G401 (cell line): Measurements from ENCODE around the gene CCDC24. TPM values are rescaled to one million over a fixed set of nuclear protein-coding genes. Genes with fewer than 3 reads are reported as not detected.
A peak's percentile ranks its signal among the peaks of the same experiment; 100 is the strongest.

Source experiments
- DNase-seq: peaks from one replicate; pipeline ENCODE4 v3.0.0-alpha.2; 2015; ENCODE audit warnings: low spot score
- in situ Hi-C: cut with HindIII; loops from 2 replicates; pipeline ENCODE4 v1.10.0; 2016; ENCODE audit warnings: low sequenced_read_pairs, mixed read lengths
- total RNA-seq: library from RNA; depleted of rRNA; stranded (reverse); fragments of >200 nt; shearing (Covaris generic); gene quantifications from 2 replicates; pipeline ENCODE4 v1.2.3, GENCODE V29; 2014

The CCDC24 gene
- total RNA-seq, 1 experiment from 2014 or later = 8.1 TPM

DNA sequence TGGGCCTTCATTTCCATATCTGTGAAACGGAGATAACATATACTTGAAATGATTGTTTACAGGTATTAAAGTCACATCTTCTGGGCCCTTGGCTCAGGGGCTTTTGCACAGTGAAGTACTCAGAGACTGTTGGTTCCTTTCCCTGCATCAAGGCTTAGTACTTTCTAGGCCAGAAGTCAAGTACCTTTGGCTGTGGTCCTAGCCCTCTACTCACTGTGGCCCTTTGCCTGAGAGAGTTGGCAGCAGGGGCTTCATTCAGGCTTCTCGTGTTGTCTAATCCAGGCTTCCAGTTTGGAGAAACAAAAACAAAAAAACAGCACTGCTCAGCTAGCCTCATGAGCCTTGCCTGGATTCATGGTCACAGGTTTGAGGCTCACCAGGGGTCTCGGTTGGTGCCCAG lies 29.7 kb upstream of the CCDC24 start:
- in situ Hi-C loops = no loop called here
- DNase-seq = no peak

- in situ Hi-C loops = no loop called here
- DNase-seq = no peak
These were observed 29.1 kb upstream of the CCDC24 start for GRCh38 chr1:43962324-43962723.

DNA sequence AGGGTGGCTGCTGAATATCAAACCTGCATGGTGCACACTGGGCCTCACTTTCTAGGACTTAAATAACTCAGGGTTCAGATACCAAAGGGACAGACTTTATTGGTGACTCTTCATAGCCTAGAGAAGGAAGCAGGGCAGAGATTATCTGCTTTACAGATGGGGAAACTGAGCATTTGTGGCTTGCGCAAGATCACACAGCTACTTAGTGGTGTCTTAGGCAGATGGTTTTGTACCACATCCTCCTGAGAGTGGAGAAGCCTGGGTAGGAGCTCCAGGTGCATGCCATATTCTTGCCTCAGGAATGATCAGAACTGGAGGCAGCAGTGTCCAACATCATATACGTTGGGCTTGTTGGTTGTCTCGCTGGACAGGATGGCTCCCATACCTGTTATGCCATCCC lies 28.4 kb upstream of the CCDC24 start:
- in situ Hi-C loops = no loop called here
- DNase-seq = no peak

- no peak for DNase-seq
These were observed 27.5 kb upstream of the CCDC24 start for GRCh38 chr1:43963890-43964289.

GRCh38 chr1:43965316-43965715 lies 26.1 kb upstream of the CCDC24 start:
- in situ Hi-C loops = no loop called here
- no peak for DNase-seq

More at GRCh38 chr1:43963890-43964289, 27.5 kb upstream of the CCDC24 start:
- in situ Hi-C loops = no loop called here

DNA sequence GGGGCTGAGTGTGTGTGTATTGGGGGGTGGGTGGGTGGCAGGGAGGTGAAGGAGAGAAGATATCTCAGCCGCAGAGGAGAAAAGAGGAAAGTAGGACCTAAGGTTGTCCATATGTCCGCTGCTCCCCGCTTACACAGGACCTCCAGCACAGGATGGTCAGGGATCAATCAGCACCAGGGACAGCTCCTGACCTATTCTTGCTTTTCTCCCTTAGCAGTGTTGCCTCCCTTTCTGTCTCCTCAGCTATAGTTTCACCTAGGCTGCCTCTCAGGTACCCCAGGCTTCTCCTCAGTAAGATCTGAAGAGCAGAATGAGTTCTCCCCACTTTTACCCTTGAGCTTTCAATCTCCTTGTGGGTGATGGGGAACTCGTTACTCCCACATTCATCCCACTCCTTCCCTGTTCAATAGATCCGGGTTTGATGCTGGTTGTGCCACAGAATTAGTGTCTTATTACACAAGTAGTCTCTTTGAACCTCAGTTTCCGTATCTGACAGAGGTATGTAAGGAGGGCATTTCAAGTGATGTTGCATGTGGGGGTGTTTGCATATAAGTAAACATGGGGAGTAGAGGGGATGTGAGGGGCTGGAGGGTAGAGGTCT lies 23.0 kb upstream of the CCDC24 start:
- in situ Hi-C loops = no loop called here

GRCh38 chr1:43969416-43969745 lies 22.0 kb upstream of the CCDC24 start:
- DNase-seq = no peak

More for the DNA sequence above, 23.0 kb upstream of the CCDC24 start:
- DNase-seq = no peak

GRCh38 chr1:43969746-43970466 lies 21.5 kb upstream of the CCDC24 start, which contains the start of gene DPH2:
Gene DPH2, plus strand, starts transcription at chr1:43970010. Its CDS starts 166 bp downstream, at chr1:43970176.
- peak; percentile 99 for DNase-seq
- in situ Hi-C loops = loop anchor here (10.0 kb wide), 1 partner anchor 75 kb away; no protein-coding TSS in a partner anchor

More at GRCh38 chr1:43969416-43969745, 22.0 kb upstream of the CCDC24 start:
- in situ Hi-C loops = no loop called here

- in situ Hi-C loops = loop anchor here (10.0 kb wide), 1 partner anchor 74 kb away; no protein-coding TSS in a partner anchor
These were observed 20.9 kb upstream of the CCDC24 start for GRCh38 chr1:43970502-43970901.

DNA sequence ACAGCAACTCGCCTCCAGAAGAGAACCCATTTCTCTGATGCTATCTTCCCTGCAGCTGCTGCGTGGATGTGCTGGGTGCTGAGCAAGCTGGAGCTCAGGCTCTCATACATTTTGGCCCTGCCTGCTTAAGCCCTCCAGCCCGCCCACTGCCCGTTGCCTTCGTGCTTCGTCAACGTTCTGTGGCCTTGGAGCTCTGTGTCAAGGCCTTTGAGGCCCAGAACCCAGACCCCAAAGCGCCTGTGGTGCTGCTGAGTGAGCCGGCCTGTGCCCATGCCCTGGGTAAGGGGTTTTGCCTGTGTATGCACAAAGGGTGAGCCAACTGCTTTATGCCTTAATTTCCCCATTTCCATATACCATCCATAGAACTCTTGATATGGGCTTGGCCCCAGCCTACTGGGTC lies 20.5 kb upstream of the CCDC24 start:
- DNase-seq = no peak
- in situ Hi-C loops = loop anchor here (10.0 kb wide), 1 partner anchor 74 kb away; no protein-coding TSS in a partner anchor

More at GRCh38 chr1:43970502-43970901, 20.9 kb upstream of the CCDC24 start:
- DNase-seq = no peak

DNA sequence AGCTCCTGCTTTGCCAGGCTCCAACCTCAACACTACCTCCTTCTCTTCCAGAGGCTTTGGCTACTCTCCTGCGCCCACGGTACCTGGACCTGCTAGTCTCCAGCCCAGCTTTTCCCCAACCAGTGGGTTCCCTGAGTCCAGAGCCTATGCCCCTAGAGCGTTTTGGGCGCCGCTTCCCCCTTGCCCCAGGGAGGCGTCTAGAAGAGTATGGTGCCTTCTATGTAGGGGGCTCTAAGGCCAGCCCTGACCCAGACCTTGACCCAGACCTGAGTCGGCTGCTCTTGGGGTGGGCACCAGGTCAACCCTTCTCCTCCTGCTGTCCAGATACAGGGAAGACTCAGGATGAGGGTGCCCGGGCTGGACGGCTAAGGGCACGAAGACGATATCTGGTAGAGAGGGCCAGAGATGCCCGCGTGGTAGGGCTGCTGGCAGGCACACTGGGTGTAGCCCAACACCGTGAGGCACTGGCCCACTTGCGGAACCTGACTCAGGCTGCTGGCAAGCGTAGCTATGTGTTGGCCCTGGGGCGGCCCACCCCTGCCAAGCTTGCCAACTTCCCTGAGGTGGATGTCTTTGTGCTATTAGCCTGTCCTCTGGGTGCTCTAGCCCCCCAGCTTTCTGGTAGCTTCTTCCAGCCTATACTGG lies 19.9 kb upstream of the CCDC24 start:
- in situ Hi-C loops = loop anchor here (10.0 kb wide), 1 partner anchor 73 kb away; no protein-coding TSS in a partner anchor
- no peak for DNase-seq

DNA sequence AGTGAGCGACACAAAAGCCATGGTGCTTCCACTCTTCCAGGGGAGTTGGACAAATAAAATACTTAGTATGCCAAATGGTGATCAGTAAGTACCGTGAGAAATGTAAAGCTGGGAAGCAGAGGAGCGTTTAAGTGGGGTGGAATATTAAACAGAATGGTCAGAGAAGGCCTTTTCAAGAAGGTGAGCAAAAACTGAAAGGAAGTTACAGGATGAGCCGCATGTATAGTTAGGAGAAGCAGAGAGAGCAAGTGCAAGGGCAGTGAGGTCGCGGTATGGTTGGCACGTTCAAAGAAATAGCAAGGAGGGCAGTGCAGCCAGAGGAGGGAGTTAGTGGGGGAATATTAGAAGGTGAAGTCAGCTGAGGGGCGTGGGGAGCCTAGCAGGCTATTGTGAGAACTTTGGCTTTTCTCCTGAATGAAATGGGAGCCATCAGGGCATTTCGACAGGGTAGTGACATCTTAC lies 17.4 kb upstream of the CCDC24 start:
- in situ Hi-C loops = loop anchor here (10.0 kb wide), 1 partner anchor 71 kb away; no protein-coding TSS in a partner anchor
- DNase-seq = no peak

DNA sequence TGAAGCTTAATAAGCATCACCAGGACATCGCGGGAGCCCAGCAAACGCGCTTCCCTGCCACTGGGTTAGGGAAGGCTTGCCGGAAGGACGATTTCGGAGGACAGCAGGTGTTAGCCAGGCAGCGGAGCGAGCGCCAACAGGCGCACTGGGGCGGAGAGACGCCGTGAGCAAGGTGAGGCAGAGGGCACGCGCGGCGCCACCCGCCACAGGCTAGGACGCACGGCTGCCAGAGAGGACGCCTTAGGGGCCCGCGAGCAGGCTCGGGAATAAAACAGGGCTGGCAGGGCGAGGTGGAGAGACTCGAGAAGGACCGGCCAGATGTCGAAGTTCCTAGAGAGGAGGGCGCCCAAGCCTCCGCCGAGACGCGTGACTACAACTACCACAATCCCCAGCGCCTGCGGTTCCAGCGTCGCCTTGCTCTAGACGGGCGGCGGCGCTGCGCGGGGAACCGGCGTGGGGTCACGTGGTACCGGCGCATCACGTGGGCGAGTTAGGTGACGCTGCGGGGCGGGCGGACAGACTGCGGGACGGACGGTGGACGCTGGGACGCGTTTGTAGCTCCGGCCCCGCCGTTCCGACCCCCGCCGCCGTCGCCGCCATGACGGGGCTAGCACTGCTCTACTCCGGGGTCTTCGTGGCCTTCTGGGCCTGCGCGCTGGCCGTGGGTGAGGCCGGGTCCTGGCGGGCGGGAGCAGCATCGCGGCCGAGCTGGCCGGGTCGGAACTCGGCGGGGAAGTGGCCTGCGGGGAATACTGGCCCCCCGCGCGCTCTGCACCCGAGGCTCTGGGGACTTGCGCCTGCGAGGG lies 16.8 kb upstream of the CCDC24 start, which contains the start of gene ATP6V0B:
Gene ATP6V0B (plus strand): TSS at position 518 of the 806 bp plus-strand sequence. CDS start 81 bp downstream, at position 599.
- peak; percentile 94 for DNase-seq
- in situ Hi-C loops = loop anchor here (10.0 kb wide), 1 partner anchor 70 kb away; no protein-coding TSS in a partner anchor

GRCh38 chr1:43975249-43975961 lies 16.0 kb upstream of the CCDC24 start:
- peak; percentile 25 for DNase-seq
- in situ Hi-C loops = loop anchor here (10.0 kb wide), 1 partner anchor 69 kb away; no protein-coding TSS in a partner anchor

DNA sequence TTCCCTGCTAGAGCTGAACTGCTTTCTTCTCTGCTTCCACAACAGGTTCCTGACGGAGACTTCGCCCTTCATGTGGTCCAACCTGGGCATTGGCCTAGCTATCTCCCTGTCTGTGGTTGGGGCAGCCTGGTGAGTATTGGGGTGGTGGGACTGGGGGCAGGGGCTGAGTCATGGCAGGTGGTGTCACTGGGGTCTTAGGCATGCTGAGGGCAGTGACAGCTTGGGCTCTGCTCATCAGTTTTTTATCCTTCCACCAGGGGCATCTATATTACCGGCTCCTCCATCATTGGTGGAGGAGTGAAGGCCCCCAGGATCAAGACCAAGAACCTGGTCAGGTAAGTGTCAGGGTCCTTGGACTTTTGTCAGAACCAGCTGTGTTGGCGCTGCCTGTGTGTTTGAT lies 15.4 kb upstream of the CCDC24 start:
- no peak for DNase-seq
- in situ Hi-C loops = loop anchor here (10.0 kb wide), 1 partner anchor 69 kb away; no protein-coding TSS in a partner anchor

DNA sequence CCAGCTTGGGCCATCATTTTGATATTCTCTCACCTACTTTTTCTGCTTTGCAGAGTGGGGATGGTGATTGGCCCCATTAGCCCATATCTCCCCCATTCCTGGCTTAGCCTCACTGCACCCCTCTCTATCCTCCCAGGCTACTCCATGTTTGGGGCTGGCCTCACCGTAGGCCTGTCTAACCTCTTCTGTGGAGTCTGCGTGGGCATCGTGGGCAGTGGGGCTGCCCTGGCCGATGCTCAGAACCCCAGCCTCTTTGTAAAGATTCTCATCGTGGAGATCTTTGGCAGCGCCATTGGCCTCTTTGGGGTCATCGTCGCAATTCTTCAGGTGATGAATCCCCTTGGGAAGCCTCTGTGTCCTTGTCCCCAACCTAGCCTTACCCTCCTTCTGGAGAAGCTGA lies 14.5 kb upstream of the CCDC24 start:
- DNase-seq = no peak
- in situ Hi-C loops = loop anchor here (10.0 kb wide), 1 partner anchor 68 kb away; no protein-coding TSS in a partner anchor

- in situ Hi-C loops = loop anchor here (10.0 kb wide), 1 partner anchor 67 kb away; no protein-coding TSS in a partner anchor
- no peak for DNase-seq
These were observed 13.8 kb upstream of the CCDC24 start for GRCh38 chr1:43977376-43978263.
